NCI-H2171 (cell line): ENCODE data around the gene MAFG.
A peak's percentile ranks its signal among the peaks of the same experiment; 100 is the strongest.
"Not testable (repeated sequence)": the region's sequence is repeated elsewhere in the genome, so short reads cannot be mapped to it uniquely, and the experiment has no call there.

Experiments used
- DNase-seq: peaks from one replicate; lab custom pipeline; 2025; lab: John Stamatoyannopoulos, UW

MAFG gene

DNA sequence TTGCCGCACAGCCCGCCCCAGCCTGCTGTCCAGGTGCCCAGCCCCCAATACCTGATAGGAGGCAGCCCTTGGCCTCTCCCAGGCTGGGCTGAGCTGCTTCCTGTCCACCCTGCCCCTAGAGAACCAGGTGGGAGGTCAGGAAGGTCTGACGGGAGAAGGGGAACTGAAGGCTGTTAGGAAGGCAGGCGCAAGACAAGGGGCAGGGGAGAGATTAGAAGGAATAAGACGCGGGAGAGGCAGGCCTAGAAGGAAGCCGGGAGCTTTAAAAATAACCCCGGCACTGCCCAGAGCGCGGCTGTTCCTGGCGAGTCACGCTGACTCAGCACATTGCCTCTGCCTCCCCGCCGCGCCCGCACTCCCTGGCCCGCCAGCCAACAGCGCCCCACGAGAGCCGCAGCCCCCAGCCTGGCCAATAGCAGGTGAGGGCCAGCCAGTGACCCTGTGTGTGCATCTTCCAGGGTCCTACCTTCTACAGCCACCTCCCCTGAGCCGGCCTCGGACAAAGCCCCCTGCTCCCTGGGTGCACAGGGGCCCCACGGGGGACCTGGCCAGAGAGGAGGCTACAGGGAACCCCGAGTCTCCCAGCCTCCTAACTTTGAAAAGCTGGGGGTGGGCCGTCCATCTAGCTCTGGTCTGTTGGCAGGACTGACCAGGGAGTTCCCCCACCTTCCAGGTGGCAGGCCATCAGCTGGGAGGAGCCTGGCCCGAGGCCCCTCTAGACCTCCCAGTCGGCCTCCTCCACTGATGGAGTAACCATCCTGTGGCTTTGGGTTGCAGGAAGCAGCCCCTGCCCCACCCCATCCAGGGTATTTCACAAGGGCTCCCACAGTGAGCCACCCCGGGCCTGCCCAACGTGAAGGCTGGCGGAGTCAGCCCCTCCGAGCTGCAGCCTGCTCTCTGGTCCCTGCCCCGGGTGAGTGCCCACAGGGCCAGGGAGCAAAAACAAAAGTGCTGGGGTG is 4.0 kb downstream of the MAFG start:
- no peak for DNase-seq

GRCh38 chr17:81922566-81923301 is 4.8 kb downstream of the MAFG start:
- no peak for DNase-seq

GRCh38 chr17:81921996-81922565 is 5.5 kb downstream of the MAFG start:
- no peak for DNase-seq

DNA sequence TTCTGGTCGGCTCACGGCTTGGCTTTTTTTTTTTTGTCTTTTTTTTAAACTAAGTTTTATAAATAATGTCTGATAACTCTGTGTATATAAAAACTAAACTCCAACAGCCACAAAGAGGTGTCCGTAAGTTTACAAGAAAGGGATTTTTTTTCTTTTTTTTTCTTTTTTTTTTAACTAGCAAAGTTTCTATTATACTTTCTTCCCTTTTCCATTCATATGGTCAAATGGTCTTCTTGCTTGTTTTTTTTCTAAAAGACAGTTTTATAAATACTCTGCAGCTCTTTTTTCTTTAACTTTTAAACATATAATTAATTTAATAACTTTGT is 6.0 kb downstream of the MAFG start:
- DNase-seq = no peak

DNA sequence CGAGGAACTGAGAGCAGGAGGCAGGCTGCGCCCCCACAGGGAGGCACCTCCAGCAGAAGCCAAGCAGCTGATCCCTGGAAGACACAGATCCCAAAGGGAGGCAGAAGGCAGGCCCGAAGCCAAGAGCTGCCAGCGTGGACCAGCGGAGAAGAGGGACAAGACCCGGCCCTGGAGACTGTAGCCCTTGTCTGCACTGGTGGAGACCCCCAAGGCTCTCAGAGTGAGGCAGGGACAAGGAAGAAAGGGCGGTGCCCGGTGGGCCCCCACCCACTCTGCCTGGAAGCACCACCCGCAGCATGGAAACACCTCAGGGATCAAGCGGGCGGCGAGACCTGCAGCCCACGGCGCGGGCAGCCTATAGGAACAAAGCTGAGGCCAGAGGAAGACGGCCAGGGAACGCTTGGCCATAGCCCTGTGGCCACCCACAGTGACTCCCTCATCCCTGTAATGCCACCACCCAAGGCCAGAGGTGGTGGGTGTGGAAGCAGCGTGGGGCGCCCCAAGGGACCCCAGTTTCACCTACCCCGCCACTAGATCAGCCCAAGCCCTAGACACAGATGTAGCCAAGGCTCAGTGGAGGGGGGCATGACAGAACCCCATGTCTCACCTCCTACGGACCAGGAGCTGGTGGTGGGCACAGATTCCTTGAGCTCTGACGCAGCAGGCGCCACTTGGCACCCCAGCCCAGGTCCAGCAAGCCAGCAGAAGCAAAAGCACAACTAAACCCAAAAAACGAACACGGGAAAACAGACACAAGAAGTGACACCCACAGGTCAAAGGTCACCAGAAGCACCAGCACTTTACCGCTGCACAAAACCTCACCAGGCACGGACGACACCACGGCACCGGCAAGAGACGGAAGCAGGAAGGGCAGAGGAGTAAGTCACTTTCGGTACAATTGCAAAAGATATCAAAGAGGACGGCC is 6.7 kb downstream of the MAFG start:
- DNase-seq = no peak

- no peak for DNase-seq
Observed at GRCh38 chr17:81918832-81919545, 8.5 kb downstream of the MAFG start.

- not testable (repeated sequence) for DNase-seq
Observed at GRCh38 chr17:81918333-81918669, 9.2 kb downstream of the MAFG start.

GRCh38 chr17:81917565-81918332 is 9.8 kb downstream of the MAFG start, which contains the start of gene SIRT7:
TSS of gene SIRT7 (minus strand) at chr17:81918176. CDS start at chr17:81918131, 45 bp downstream.
- DNase-seq = peak; percentile 74

GRCh38 chr17:81916234-81917001 is 11.1 kb downstream of the MAFG start:
- DNase-seq = no peak

DNA sequence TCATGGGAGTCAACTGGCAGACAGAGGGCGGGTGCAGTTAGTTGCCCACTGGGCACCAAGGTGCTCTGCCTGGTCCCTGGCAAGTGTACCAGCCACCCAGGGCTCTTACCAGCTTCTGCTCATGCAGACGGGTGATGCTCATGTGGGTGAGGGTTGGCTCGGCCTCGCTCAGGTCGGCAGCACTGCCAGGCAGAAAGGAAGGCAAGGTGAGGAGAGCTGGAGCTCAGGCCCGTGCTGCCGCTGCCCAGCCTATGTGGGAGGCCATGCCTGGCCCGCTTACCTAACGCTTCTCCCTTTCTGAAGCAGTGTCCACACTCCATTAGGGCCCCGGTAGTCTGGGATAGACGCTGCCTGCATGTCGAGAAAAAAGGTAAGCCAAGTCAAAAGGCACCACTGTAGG is 12.2 kb downstream of the MAFG start:
- no peak for DNase-seq

- DNase-seq = no peak
Observed at GRCh38 chr17:81914103-81914850, 13.3 kb downstream of the MAFG start.

DNA sequence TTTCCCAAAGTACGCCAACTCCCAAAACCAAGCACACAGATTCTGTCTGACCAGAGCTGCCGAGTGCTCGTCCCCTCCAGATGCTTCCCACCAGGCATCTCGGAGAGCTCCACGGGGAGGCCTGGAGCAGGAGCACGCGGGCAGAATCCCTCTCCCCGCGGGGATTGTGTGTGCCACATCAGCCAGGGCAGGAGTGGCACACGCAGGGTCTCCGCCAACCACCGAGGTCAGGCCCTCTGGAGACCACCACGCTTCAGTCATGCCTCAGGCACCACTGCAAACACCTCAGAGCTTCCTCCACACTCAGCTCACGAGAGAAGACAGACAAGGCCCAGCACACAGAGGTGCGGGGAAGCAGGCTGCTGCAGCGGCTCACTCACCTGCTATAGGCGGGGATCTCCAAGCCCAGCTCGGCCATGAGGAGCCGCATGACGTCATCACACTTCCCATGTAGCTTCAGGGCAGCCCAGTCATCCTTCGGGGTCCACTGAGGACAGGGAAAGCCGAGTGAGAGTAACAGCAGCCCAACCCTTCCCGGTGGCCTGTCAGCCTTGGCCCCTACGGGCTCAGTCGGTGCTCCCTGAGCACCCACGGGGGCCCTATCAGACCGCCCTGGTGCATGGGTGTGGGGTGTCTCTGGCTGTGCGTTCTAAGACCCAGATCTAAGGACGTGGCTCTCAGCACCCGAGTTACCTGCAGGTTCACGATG is 14.0 kb downstream of the MAFG start:
- DNase-seq = no peak

DNA sequence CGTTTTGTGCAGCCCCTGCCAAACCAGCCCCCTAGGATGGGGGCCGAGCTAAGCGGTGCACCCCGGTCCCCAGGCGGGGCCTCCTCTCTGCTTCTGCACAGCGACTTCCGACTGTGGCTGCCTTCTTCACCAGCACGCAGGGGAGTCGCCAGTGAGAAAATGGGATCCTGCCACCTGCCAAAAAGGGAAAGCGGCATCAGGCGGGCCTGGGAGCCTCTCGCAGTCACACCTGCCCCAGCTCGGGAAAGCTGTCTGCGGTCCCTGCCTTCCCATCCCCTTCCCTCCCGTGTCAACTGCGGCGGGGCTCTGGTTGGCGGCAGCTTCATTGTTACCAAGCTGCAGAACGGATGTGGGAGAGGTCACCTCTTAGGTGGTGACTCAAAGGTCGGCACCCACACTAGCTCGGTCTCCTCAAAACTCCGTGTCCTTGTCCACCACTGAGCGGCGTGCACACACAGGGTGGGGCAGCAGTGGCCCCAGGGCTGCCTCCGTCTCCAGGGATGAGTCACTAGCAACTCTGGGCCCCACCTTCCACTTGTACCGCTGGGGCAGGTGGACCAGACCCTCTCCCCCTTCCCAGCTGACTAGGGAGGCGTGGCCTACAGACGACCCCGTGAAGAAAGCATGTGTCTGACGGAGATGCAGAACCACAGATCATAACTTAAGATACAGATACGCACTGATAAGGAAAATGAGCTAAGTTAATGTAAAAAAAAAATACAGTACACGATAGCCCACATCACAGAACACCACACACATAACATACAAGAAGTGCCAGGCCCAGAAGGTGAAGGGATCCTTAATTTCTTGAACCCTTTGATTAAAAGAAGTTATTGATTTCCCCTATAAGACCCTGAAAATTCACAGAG is 14.9 kb downstream of the MAFG start:
- DNase-seq = no peak

GRCh38 chr17:81911969-81912368 is 15.6 kb downstream of the MAFG start:
- DNase-seq = no peak

- peak; percentile 93 for DNase-seq
Observed at GRCh38 chr17:81911277-81911961, 16.1 kb downstream of the MAFG start, which contains the start of gene PCYT2. TSS of gene PCYT2 (minus strand) at chr17:81911399. CDS start at chr17:81911355, 44 bp downstream.

DNA sequence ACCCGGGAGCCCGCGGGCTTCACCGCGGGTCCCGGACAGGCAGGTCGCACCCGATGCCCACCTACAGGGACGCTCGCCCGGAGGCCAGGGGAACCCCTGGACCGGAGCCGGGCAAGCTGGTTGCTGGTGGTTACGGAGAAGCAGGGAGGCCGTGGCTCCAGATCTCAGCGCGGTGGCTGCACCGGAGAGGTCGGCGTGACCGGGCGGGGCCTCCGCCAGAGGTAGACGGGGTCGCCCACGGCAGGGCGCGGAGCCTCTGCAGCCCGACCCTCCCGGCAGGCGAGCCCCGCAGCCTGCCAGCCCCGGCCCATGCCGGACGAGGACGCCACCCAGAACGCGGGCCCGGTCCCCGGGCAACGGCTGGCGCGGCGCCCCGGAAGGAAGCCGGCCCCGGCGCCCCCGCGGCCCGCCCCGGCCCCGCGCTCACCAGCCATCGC is 16.7 kb downstream of the MAFG start:
- no peak for DNase-seq
